NCI-H524 (cell line): ENCODE data around the gene PTGR1.
A peak's percentile ranks its signal among the peaks of the same experiment; 100 is the strongest.
"Not testable (repeated sequence)": the region's sequence is repeated elsewhere in the genome, so short reads cannot be mapped to it uniquely, and the experiment has no call there.

ENCODE experiments used
- DNase-seq, 2 experiments: peaks; one replicate each; lab custom pipeline; 2025; lab: John Stamatoyannopoulos, UW

The PTGR1 gene

GRCh38 chr9:111599092-111599954 is at the start of gene PTGR1:
TSS of gene PTGR1 (minus strand) at chr9:111599647. CDS start at chr9:111597422, 2,225 bp downstream.
- peak; percentile 65 to 71 for DNase-seq

- no peak for DNase-seq
Measured at GRCh38 chr9:111649016-111649415, 49.6 kb upstream of the PTGR1 start.

GRCh38 chr9:111648066-111648465 is 48.6 kb upstream of the PTGR1 start:
- no peak for DNase-seq

GRCh38 chr9:111646417-111646816 is 47.0 kb upstream of the PTGR1 start:
- no peak for DNase-seq

GRCh38 chr9:111645806-111646205 is 46.4 kb upstream of the PTGR1 start:
- DNase-seq, result no peak

- no peak for DNase-seq
Measured at GRCh38 chr9:111644195-111644772, 44.8 kb upstream of the PTGR1 start.

- no peak for DNase-seq
Measured at GRCh38 chr9:111637421-111637950, 38.0 kb upstream of the PTGR1 start.

GRCh38 chr9:111634860-111635259 is 35.4 kb upstream of the PTGR1 start:
- no peak for DNase-seq

GRCh38 chr9:111633389-111633736 is 33.9 kb upstream of the PTGR1 start:
- no peak for DNase-seq

- peak in 1 of 2 experiments; percentile 52 for DNase-seq
Measured at GRCh38 chr9:111632695-111633388, 33.4 kb upstream of the PTGR1 start.

GRCh38 chr9:111632060-111632459 is 32.6 kb upstream of the PTGR1 start:
- DNase-seq, result no peak

GRCh38 chr9:111631214-111631971 is 31.9 kb upstream of the PTGR1 start, which contains the start of gene DNAJC25:
TSS of gene DNAJC25 (plus strand) at chr9:111631334. CDS start at chr9:111631408, 74 bp downstream.
- peak; percentile 99 to 100 for DNase-seq

GRCh38 chr9:111630964-111631213 is 31.4 kb upstream of the PTGR1 start:
- no peak for DNase-seq

- no peak for DNase-seq
Measured at GRCh38 chr9:111630182-111630963, 30.9 kb upstream of the PTGR1 start.

GRCh38 chr9:111628411-111628810 is 29.0 kb upstream of the PTGR1 start:
- no peak for DNase-seq

GRCh38 chr9:111627260-111627963 is 28.0 kb upstream of the PTGR1 start:
- DNase-seq, result peak in 1 of 2 experiments; percentile 23

GRCh38 chr9:111622626-111623025 is 23.2 kb upstream of the PTGR1 start:
- DNase-seq, result no peak

GRCh38 chr9:111621895-111622480 is 22.5 kb upstream of the PTGR1 start:
- DNase-seq, result peak; percentile 32 to 53

- not testable (repeated sequence) for DNase-seq
Measured at GRCh38 chr9:111617349-111617748, 17.9 kb upstream of the PTGR1 start.

- DNase-seq, result no peak
Measured at GRCh38 chr9:111615928-111616327, 16.5 kb upstream of the PTGR1 start.
